GM23338 (cell line): ENCODE data around the gene ZNF366. TPM values are rescaled to one million over a fixed set of nuclear protein-coding genes. Genes with fewer than 3 reads are reported as not detected.
"Not testable (repeated sequence)": the region's sequence is repeated elsewhere in the genome, so short reads cannot be mapped to it uniquely, and the experiment has no call there.

Source experiments
- ATAC-seq: fragments of 200-7000 bp; cut with Tn5 transposase; 3 replicates; pipeline ENCODE4 v1.9.1; 2020
- DNase-seq: peaks from one replicate; pipeline ENCODE4 v3.0.0-alpha.2; 2015; ENCODE audit warnings: low spot score
- H2AFZ ChIP-seq: fragments of 200-600 bp; sonication (generic); 2 replicates; pipeline ENCODE4 v1.8.0; 2016; ENCODE audit warnings: antibody characterized with exemption, mild to moderate bottlenecking, moderate library complexity
- H3F3A ChIP-seq: fragments of 200-600 bp; sonication (generic); replicated peaks from 2 replicates; pipeline ENCODE4 v1.8.0; 2017; ENCODE audit warnings: antibody characterized with exemption, mixed run types, low read depth
- H3K27ac ChIP-seq: fragments of 200-600 bp; sonication (generic); 2 replicates; pipeline ENCODE4 v1.6.1; 2016; ENCODE audit warnings: low read depth
- H3K27me3 ChIP-seq: fragments of 200-600 bp; sonication (generic); 2 replicates; pipeline ENCODE4 v1.8.0; 2016; ENCODE audit warnings: mild to moderate bottlenecking, mixed run types, moderate library complexity; ENCODE audit not compliant: insufficient read depth
- H3K36me3 ChIP-seq: fragments of 200-600 bp; sonication (generic); 2 replicates; pipeline ENCODE4 v1.8.0; 2016; ENCODE audit warnings: mild to moderate bottlenecking; ENCODE audit not compliant: insufficient read depth
- H3K4me1 ChIP-seq: fragments of 200-600 bp; sonication (generic); 2 replicates; pipeline ENCODE4 v1.8.0; 2016; ENCODE audit warnings: mild to moderate bottlenecking, moderate library complexity; ENCODE audit not compliant: insufficient read depth
- H3K4me2 ChIP-seq: fragments of 200-600 bp; sonication (generic); 2 replicates; pipeline ENCODE4 v1.7.1; 2017; ENCODE audit warnings: mixed run types
- H3K4me3 ChIP-seq: fragments of 200-600 bp; sonication (generic); 2 replicates; pipeline ENCODE4 v1.6.1; 2016; ENCODE audit warnings: mixed run types
- H3K79me2 ChIP-seq: fragments of 200-600 bp; sonication (generic); replicated peaks from 2 replicates; pipeline ENCODE4 v1.8.0; 2017; ENCODE audit warnings: mild to moderate bottlenecking; ENCODE audit not compliant: insufficient read depth
- H3K9me2 ChIP-seq: fragments of 200-600 bp; sonication (generic); 2 replicates; pipeline ENCODE4 v1.8.0; 2017; ENCODE audit not compliant: insufficient read depth
- H4K20me1 ChIP-seq: fragments of 200-600 bp; sonication (generic); replicated peaks from 2 replicates; pipeline ENCODE4 v1.8.0; 2017; ENCODE audit warnings: mild to moderate bottlenecking; ENCODE audit not compliant: insufficient read depth
- H3K27ac Mint-ChIP-seq: 2 replicates; pipeline ENCODE4 v1.8.0; 2020; ENCODE audit warnings: inconsistent platforms, mild to moderate bottlenecking, moderate library complexity, mixed read lengths
- H3K27me3 Mint-ChIP-seq: 3 replicates; pipeline ENCODE4 v1.8.0; 2022; ENCODE audit warnings: low read depth, mild to moderate bottlenecking, moderate library complexity, mixed read lengths, inconsistent platforms; ENCODE audit not compliant: insufficient read depth, poor library complexity
- H3K36me3 Mint-ChIP-seq: 3 replicates; pipeline ENCODE4 v1.8.0; 2021; ENCODE audit warnings: low read depth, mild to moderate bottlenecking, inconsistent platforms, moderate library complexity, mixed read lengths
- H3K4me1 Mint-ChIP-seq: 3 replicates; pipeline ENCODE4 v1.8.0; 2020; ENCODE audit warnings: mild to moderate bottlenecking, inconsistent platforms, mixed read lengths
- H3K4me3 Mint-ChIP-seq: 3 replicates; pipeline ENCODE4 v1.8.0; 2021; ENCODE audit warnings: moderate library complexity, mild to moderate bottlenecking, inconsistent platforms, mixed read lengths
- H3K9me3 Mint-ChIP-seq: 3 replicates; pipeline ENCODE4 v1.8.0; 2020; ENCODE audit warnings: moderate library complexity, mild to moderate bottlenecking, inconsistent platforms, mixed read lengths
- CREB1 ChIP-seq: fragments of 250-450 bp; sonication (Bioruptor Pico); IDR thresholded peaks from 2 replicates; pipeline ENCODE4 v1.5.0; 2020; ENCODE audit warnings: low read depth, mild to moderate bottlenecking, moderate library complexity
- CTCF ChIP-seq, 2 experiments: fragments of 200-600 bp in 1 of 2; sonication (generic) in 1 of 2; conservative IDR thresholded peaks; 2 replicates each; pipeline versions ENCODE4 v1.5.1 to v1.6.1; 2016 to 2017; ENCODE audit warnings: antibody characterized with exemption in 2 of 2, low read depth in 2 of 2, mild to moderate bottlenecking in 2 of 2, moderate library complexity in 1 of 2
- ZNF462 ChIP-seq: fragments of 250-450 bp; sonication (Bioruptor Pico); IDR thresholded peaks from 2 replicates; pipeline ENCODE4 v1.5.0; 2020; ENCODE audit warnings: mild to moderate bottlenecking, moderate library complexity
- polyA plus RNA-seq: library from polyadenylated mRNA; unstranded; fragments of >200 nt; fragmentation: Nextera tagmentation; extraction: Ambion mirVana; gene quantifications from 2 replicates; pipeline ENCODE4 v1.2.1, GENCODE V29; 2016
- total RNA-seq: library from RNA; depleted of rRNA; stranded (reverse); fragments of >200 nt; shearing (Covaris generic); gene quantifications from 2 replicates; pipeline ENCODE4 v1.2.3, GENCODE V29; 2014

Gene ZNF366
- total and polyA plus RNA-seq, 2 experiments from 2014 or later, result not detected

- not testable (repeated sequence) for H3K4me3 Mint-ChIP-seq, H3K27ac ChIP-seq, H2AFZ ChIP-seq, H3K4me1 ChIP-seq, H3F3A ChIP-seq, DNase-seq, H3K27ac Mint-ChIP-seq, H3K9me2 ChIP-seq, H3K4me1 Mint-ChIP-seq, H3K79me2 ChIP-seq, H3K4me2 ChIP-seq, H3K4me3 ChIP-seq, ATAC-seq, H3K27me3 Mint-ChIP-seq, H3K27me3 ChIP-seq, H3K36me3 ChIP-seq, H4K20me1 ChIP-seq
- peaks cover 14% of the 10 kb centered on the region; the same call in 2 of the 3 replicates for H3K36me3 Mint-ChIP-seq
- H3K9me3 Mint-ChIP-seq, result peaks cover 24% of the 10 kb centered on the region; the same call in 2 of the 3 replicates
These were observed 102.4 kb downstream of the ZNF366 start for GRCh38 chr5:72404771-72405170.

GRCh38 chr5:72402959-72403628 lies 104.1 kb downstream of the ZNF366 start:
- peaks cover 15% of the 10 kb centered on the region for H3K4me1 Mint-ChIP-seq
- H3K27ac Mint-ChIP-seq, result no peak overlapping the region
- no peaks in the 10 kb centered on the region; the same call in 1 of the 2 replicates for H3K9me2 ChIP-seq
- no peak overlapping the region for H3K4me3 ChIP-seq
- no peaks in the 10 kb centered on the region for H3K36me3 ChIP-seq
- H3K27ac ChIP-seq, result no peak overlapping the region
- peaks cover 24% of the 10 kb centered on the region; the same call in 2 of the 3 replicates for H3K9me3 Mint-ChIP-seq
- no peaks in the 10 kb centered on the region for H3K27me3 ChIP-seq
- H4K20me1 ChIP-seq, result no peaks in the 10 kb centered on the region
- H2AFZ ChIP-seq, result no peak overlapping the region
- ATAC-seq (no peak; the same call in 1 of the 3 replicates), DNase-seq (peak; percentile 57)
- TF ChIP-seq ZNF462 (CRISPR knock-in tag) (no peak), CREB1 (no peak), CTCF (conservative IDR thresholded peaks at IDR 0.05; ENCODE audit: low read depth in 2 of 2) (peak; percentile 75 to 82)
- H3K4me2 ChIP-seq, result no peak overlapping the region
- H3K79me2 ChIP-seq, result no peaks in the 10 kb centered on the region
- H3K27me3 Mint-ChIP-seq, result peaks cover 9% of the 10 kb centered on the region
- no peak overlapping the region for H3K4me3 Mint-ChIP-seq
- peaks cover 14% of the 10 kb centered on the region; the same call in 2 of the 3 replicates for H3K36me3 Mint-ChIP-seq
- H3K4me1 ChIP-seq, result no peaks in the 10 kb centered on the region
- no peaks in the 10 kb centered on the region for H3F3A ChIP-seq
